LNCaP clone FGC (cell line): Measurements from ENCODE around the gene CEP131.

Experiments used
- DNase-seq: peaks from one replicate; pipeline ENCODE4 v3.0.0-alpha.2; 2011; ENCODE audit warnings: low read depth
- H3K4me3 ChIP-seq: 2 replicates; pipeline ENCODE4 v1.5.1; 2011; ENCODE audit warnings: mild to moderate bottlenecking, low read depth, low read length, control low read depth
- CTCF ChIP-seq: IDR thresholded peaks from 2 replicates; pipeline ENCODE4 v1.5.1; 2012; ENCODE audit warnings: mild to moderate bottlenecking; ENCODE audit not compliant: control insufficient read depth, insufficient read depth; ENCODE audit errors: extremely low read depth

Gene CEP131

GRCh38 chr17:81248649-81249048, 25.9 kb upstream of the CEP131 start:
- H3K4me3 ChIP-seq, result no peak overlapping the region
- no peak for TF ChIP-seq CTCF
- no peak for DNase-seq

GRCh38 chr17:81247339-81247990, 24.7 kb upstream of the CEP131 start:
- TF ChIP-seq CTCF, result no peak
- DNase-seq, result no peak

GRCh38 chr17:81246679-81247338, 24.0 kb upstream of the CEP131 start:
- DNase-seq, result no peak
- no peak for TF ChIP-seq CTCF
- H3K4me3 ChIP-seq, result no peak overlapping the region

More at GRCh38 chr17:81247339-81247990, 24.7 kb upstream of the CEP131 start:
- no peak overlapping the region for H3K4me3 ChIP-seq

GRCh38 chr17:81246343-81246670, 23.5 kb upstream of the CEP131 start:
- DNase-seq, result no peak
- no peak for TF ChIP-seq CTCF
- H3K4me3 ChIP-seq, result no peak overlapping the region

GRCh38 chr17:81245665-81246342, 23.0 kb upstream of the CEP131 start:
- H3K4me3 ChIP-seq, result no peak overlapping the region
- no peak for DNase-seq
- no peak for TF ChIP-seq CTCF

GRCh38 chr17:81245024-81245664, 22.4 kb upstream of the CEP131 start:
- no peak for DNase-seq

More at GRCh38 chr17:81245024-81245664, 22.4 kb upstream of the CEP131 start:
- H3K4me3 ChIP-seq, result no peak overlapping the region
- TF ChIP-seq CTCF, result no peak
